Measurements from ENCODE around the gene AKAP4.

The AKAP4 gene

DNA sequence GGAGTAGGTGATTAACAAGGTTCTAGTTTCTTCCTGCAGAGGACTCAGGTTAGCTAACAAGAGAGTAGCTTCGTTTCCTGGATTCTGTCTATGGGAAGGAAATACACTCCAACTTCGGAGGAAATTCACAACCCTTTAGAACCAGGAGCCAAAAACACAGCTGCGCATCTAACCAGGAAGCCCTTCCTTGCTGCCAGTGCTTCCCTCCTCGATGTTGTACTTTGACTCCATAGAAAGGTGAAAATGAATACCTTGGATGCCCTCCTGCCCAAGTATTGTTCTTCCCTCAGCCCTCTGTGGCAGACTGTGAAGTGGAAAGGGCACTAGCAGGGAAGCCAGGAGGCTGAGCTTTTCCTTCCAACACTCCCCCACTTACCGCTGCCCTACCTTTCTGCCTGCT lies 35.1 kb downstream of the AKAP4 start:
- DNase-seq (ENCODE audit: extremely low read depth, low read depth), result no peak
- H3K4me3 ChIP-seq (replicated peaks; ENCODE audit: low read depth, low read length), result no peak overlapping the region
- TF ChIP-seq, protein P1, sequence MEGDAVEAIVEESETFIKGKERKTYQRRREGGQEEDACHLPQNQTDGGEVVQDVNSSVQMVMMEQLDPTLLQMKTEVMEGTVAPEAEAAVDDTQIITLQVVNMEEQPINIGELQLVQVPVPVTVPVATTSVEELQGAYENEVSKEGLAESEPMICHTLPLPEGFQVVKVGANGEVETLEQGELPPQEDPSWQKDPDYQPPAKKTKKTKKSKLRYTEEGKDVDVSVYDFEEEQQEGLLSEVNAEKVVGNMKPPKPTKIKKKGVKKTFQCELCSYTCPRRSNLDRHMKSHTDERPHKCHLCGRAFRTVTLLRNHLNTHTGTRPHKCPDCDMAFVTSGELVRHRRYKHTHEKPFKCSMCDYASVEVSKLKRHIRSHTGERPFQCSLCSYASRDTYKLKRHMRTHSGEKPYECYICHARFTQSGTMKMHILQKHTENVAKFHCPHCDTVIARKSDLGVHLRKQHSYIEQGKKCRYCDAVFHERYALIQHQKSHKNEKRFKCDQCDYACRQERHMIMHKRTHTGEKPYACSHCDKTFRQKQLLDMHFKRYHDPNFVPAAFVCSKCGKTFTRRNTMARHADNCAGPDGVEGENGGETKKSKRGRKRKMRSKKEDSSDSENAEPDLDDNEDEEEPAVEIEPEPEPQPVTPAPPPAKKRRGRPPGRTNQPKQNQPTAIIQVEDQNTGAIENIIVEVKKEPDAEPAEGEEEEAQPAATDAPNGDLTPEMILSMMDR (IDR thresholded peaks at IDR 0.05; ENCODE audit: low read depth, low read length, missing control alignments), result no peak

DNA sequence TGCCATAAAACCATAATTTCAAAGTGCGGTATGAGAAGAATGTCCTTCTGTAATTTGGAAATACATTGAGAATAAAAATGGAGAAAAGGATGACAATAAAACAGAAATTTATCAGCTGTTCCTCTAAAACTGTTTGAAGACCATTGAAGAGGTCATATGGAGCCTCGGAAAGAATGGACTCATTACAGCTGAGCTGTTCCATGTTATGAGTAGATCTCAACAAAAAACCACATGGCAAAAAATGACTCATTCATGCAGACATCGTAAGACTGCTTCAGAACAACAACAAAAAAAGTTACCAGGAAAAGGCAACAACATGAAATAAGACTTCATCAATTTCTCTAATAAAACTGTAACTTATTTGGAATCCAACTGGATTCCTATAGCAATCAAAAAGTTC lies 39.7 kb downstream of the AKAP4 start:
- no peak for DNase-seq (ENCODE audit: extremely low read depth, low read depth)
- H3K4me3 ChIP-seq (replicated peaks; ENCODE audit: low read depth, low read length), result no peak overlapping the region
- TF ChIP-seq, protein P1 (IDR thresholded peaks at IDR 0.05; ENCODE audit: low read depth, low read length, missing control alignments), result no peak

DNA sequence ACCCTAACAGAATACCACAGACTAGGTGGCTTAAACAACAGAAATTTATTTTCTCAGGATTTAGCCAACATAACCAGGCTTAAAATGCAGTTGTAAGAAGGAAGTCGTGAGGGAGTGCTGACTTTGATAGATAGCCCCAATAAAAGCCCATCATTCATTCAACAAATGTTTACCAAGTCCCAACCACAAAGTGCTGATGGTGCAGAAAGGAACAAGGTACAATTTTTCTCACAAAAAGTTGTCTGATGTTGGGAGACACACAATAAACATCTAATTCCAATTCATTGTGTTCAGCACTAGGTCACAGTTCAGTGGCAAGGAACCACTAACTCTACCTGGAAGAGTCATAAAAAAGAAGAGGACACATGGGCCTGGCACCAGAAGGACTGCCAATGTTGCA lies 42.2 kb downstream of the AKAP4 start:
- TF ChIP-seq, protein P1 (IDR thresholded peaks at IDR 0.05; ENCODE audit: low read depth, low read length, missing control alignments), result no peak
- no peak overlapping the region for H3K4me3 ChIP-seq (replicated peaks; ENCODE audit: low read depth, low read length)
- no peak for DNase-seq (ENCODE audit: extremely low read depth, low read depth)

- DNase-seq (ENCODE audit: extremely low read depth, low read depth), result no peak
- H3K4me3 ChIP-seq (replicated peaks; ENCODE audit: low read depth, low read length), result no peak overlapping the region
- TF ChIP-seq, protein P1 (IDR thresholded peaks at IDR 0.05; ENCODE audit: low read depth, low read length, missing control alignments), result no peak
Measured at GRCh38 chrX:50157545-50158135, 43.2 kb downstream of the AKAP4 start.

DNA sequence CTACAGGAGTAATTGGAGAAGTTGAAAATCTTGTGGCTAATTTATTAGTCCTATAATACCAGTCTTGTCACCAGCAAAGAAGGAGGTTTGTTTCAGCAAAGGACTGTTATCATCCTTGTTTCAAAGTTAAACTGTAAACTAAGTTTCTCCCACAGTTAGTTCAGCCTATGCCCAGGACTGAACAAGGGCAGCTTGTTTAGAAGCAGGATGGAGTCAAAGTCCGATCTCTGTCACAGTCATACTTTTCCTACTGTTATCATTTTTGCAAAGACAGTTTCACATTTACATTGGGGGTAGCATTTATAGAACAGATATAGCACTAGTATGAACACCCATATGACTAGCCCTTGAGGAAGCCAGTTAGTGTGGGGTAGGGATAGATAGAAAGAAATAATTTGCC lies 46.4 kb downstream of the AKAP4 start:
- DNase-seq (ENCODE audit: extremely low read depth, low read depth), result no peak

DNA sequence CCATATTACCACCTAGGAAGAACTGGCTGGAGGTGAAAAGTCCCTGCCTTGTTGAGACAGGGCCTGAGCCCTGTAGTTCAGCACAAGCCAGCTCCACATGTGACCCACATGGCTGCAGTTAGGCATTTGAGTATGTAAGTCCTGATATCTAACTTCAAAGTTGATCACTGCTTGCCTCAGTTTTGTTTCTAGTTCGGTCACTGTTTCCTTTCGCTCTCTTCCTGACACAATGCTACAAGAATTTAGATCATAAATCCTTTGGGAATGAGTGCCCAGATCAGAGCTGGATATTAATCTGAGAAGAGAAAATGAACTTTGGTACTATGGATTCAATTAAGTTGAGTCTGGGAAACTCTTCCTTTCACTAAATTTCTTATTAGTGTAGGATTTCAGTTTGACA lies 48.4 kb downstream of the AKAP4 start:
- TF ChIP-seq, protein P1 (IDR thresholded peaks at IDR 0.05; ENCODE audit: low read depth, low read length, missing control alignments), result no peak
- no peak overlapping the region for H3K4me3 ChIP-seq (replicated peaks; ENCODE audit: low read depth, low read length)
- no peak for DNase-seq (ENCODE audit: extremely low read depth, low read depth)

More for the DNA sequence above, 46.4 kb downstream of the AKAP4 start:
- TF ChIP-seq, protein P1 (IDR thresholded peaks at IDR 0.05; ENCODE audit: low read depth, low read length, missing control alignments), result no peak
- H3K4me3 ChIP-seq (replicated peaks; ENCODE audit: low read depth, low read length), result no peak overlapping the region

GRCh38 chrX:50147972-50148371 lies 52.8 kb downstream of the AKAP4 start:
- H3K4me3 ChIP-seq (replicated peaks; ENCODE audit: low read depth, low read length), result no peak overlapping the region
- TF ChIP-seq, protein P1 (IDR thresholded peaks at IDR 0.05; ENCODE audit: low read depth, low read length, missing control alignments), result no peak
- DNase-seq (ENCODE audit: extremely low read depth, low read depth), result no peak
